ENCODE data around the gene IL19. TPM values are rescaled to one million over a fixed set of nuclear protein-coding genes. Genes with fewer than 3 reads are reported as not detected.
A peak's percentile ranks its signal among the peaks of the same experiment; 100 is the strongest.

Gene IL19
- total and polyA plus RNA-seq, 9 of the 15 experiments (the other 6 are each of a cell fraction or from before 2014, with no cell fraction given): not detected

GRCh38 chr1:206816390-206817287, 46.1 kb downstream of the IL19 start (continued):
- peak; percentile 51; the same call in 1 of the 2 replicates for TF ChIP-seq SOX6 (IDR thresholded peaks at IDR 0.05)
- TF ChIP-seq ZNF121 (CRISPR knock-in tag; conservative IDR thresholded peaks at IDR 0.05): no peak

- Histone ChIP-seq H3K9me3 (replicated peaks; ENCODE audit: control insufficient read depth, insufficient read depth, low read depth, low read length) (no peaks in the 10 kb centered on the region), H3K79me2 (ENCODE audit: control insufficient read depth, insufficient read depth, low read length) (no peaks in the 10 kb centered on the region), H4K20me1 (replicated peaks; ENCODE audit: control insufficient read depth, insufficient read depth, low read length) (no peaks in the 10 kb centered on the region), H3K4me1 (replicated peaks in 1 of 2; ENCODE audit: control insufficient read depth in 2 of 2, insufficient read depth in 2 of 2, low read length in 2 of 2) (peaks cover 0 to 15% of the 10 kb centered on the region in 2 experiments; a peak in 4 of 5 replicates), H3K9me1 (ENCODE audit: control insufficient read depth, insufficient read depth, low read length) (no peaks in the 10 kb centered on the region), H3K27me3 (ENCODE audit: control insufficient read depth in 2 of 2, insufficient read depth in 2 of 2, low read length in 2 of 2) (peaks cover 10 to 34% of the 10 kb centered on the region in 2 experiments; a peak in 4 of 5 replicates), H3K27ac (ENCODE audit: extremely low read depth, low read depth, low read length) (no peak overlapping the region), H3K9ac (ENCODE audit: insufficient read depth in 1 of 2, low read depth in 2 of 2, low read length in 2 of 2) (no peak overlapping the region), H3K4me2 (ENCODE audit: insufficient read depth, low read length) (no peak overlapping the region), H2AFZ (ENCODE audit: low read depth, low read length) (no peak overlapping the region), H3K36me3 (ENCODE audit: control insufficient read depth, insufficient read depth, low read length) (no peaks in the 10 kb centered on the region), H3K4me3 (no peak overlapping the region)
- ATAC-seq (no peak), DNase-seq (ENCODE audit: extremely low read depth in 1 of 4, low spot score in 3 of 4) (no peak), FAIRE-seq (no peak)
- intact Hi-C loops (cut with micrococcal nuclease): no loop called here
- ChIA-PET CTCF (ENCODE audit: low intra/inter-chr PET ratio) (no interaction called here), POLR2A (interaction anchor here (0.6 to 1.4 kb wide), 4 partner anchors 10 to 209 kb away, joined by 3 to 4 read pairs (median 4); no protein-coding TSS in a partner anchor)
- no TSS peak for BruUV-seq (replicated peaks)
- TF ChIP-seq ZSCAN29 (IDR thresholded peaks at IDR 0.05) (no peak), POU5F1 (IDR thresholded peaks at IDR 0.05; ENCODE audit: borderline replicate concordance, low read depth, low read length, partially characterized antibody) (no peak), BHLHE40 (IDR thresholded peaks at IDR 0.05; ENCODE audit: low read length) (no peak), CBX2 (IDR thresholded peaks at IDR 0.05; ENCODE audit: insufficient read depth, low read length, poor library complexity, severe bottlenecking) (no peak), ATF7 (IDR thresholded peaks at IDR 0.05) (no peak), CHD1 (IDR thresholded peaks at IDR 0.05; ENCODE audit: low read length) (no peak), HIVEP1 (CRISPR knock-in tag; IDR thresholded peaks at IDR 0.05) (no peak), KDM2B (CRISPR knock-in tag; IDR thresholded peaks at IDR 0.05) (no peak), TAF1 (IDR thresholded peaks at IDR 0.05; ENCODE audit: control insufficient read depth, extremely low read depth, insufficient read depth, low read length, severe bottlenecking) (no peak), ZNF239 (CRISPR knock-in tag; IDR thresholded peaks at IDR 0.05) (no peak), ZNF639 (CRISPR knock-in tag; conservative IDR thresholded peaks at IDR 0.05 in 1 of 2, IDR thresholded peaks at IDR 0.05 in 1 of 2) (no peak), TAL1 (IDR thresholded peaks at IDR 0.05) (no peak), ZNF133 (CRISPR knock-in tag; IDR thresholded peaks at IDR 0.05) (no peak), C11orf30 (IDR thresholded peaks at IDR 0.05; ENCODE audit: low read depth) (no peak), ZBTB9 (CRISPR knock-in tag; IDR thresholded peaks at IDR 0.05) (no peak)
- 27% methylated on average over 4 of the region's 4 CpGs for WGBS (ENCODE audit: insufficient coverage, low coverage, missing lambda C conversion rate)
- in situ Hi-C loops (cut with MboI): no loop called here
Observed at GRCh38 chr1:206821493-206821892, 50.9 kb downstream of the IL19 start.

Measured in K562 (cell line).